HEK293 (cell line): ENCODE results near the gene WDR36.

Source experiments
- FEZF1 ChIP-seq: fragments of 450-650 bp; formaldehyde crosslinking; IDR thresholded peaks from 2 replicates; pipeline ENCODE4 v1.5.1; 2016; ENCODE audit warnings: missing biosample characterization, missing genetic modification characterization
- KLF7 ChIP-seq: fragments of 450-650 bp; formaldehyde crosslinking; IDR thresholded peaks from 2 replicates; pipeline ENCODE4 v1.5.1; 2016; ENCODE audit warnings: missing biosample characterization, missing genetic modification characterization, borderline replicate concordance
- KLF8 ChIP-seq: fragments of 450-650 bp; formaldehyde crosslinking; IDR thresholded peaks from 2 replicates; pipeline ENCODE4 v1.5.1; 2016; ENCODE audit warnings: missing biosample characterization, missing genetic modification characterization
- PATZ1 ChIP-seq: fragments of 450-650 bp; formaldehyde crosslinking; IDR thresholded peaks from 2 replicates; pipeline ENCODE4 v1.5.1; 2016; ENCODE audit warnings: missing biosample characterization, missing genetic modification characterization
- PBX3 ChIP-seq: sonication (generic); formaldehyde crosslinking; IDR thresholded peaks from 2 replicates; pipeline ENCODE4 v1.8.1; 2022; ENCODE audit warnings: mild to moderate bottlenecking, moderate library complexity, missing genetic modification reagents
- PRDM1 ChIP-seq: fragments of 450-650 bp; formaldehyde crosslinking; IDR thresholded peaks from 2 replicates; pipeline ENCODE4; 2016; ENCODE audit warnings: missing biosample characterization, missing genetic modification characterization
- SCRT2 ChIP-seq: fragments of 450-650 bp; formaldehyde crosslinking; IDR thresholded peaks from 2 replicates; pipeline ENCODE4 v1.5.1; 2016; ENCODE audit warnings: missing biosample characterization, missing genetic modification characterization
- SP3 ChIP-seq: fragments of 450-650 bp; formaldehyde crosslinking; IDR thresholded peaks from 2 replicates; pipeline ENCODE4 v1.5.1; 2016; ENCODE audit warnings: missing biosample characterization, missing genetic modification characterization
- ZBTB10 ChIP-seq: fragments of 450-650 bp; formaldehyde crosslinking; IDR thresholded peaks from 2 replicates; pipeline ENCODE4 v1.5.1; 2016; ENCODE audit warnings: missing biosample characterization, missing genetic modification characterization
- ZBTB17 ChIP-seq: fragments of 450-650 bp; formaldehyde crosslinking; IDR thresholded peaks from 2 replicates; pipeline ENCODE4 v1.5.1; 2016; ENCODE audit warnings: missing biosample characterization, missing genetic modification characterization
- ZBTB20 ChIP-seq: fragments of 450-650 bp; formaldehyde crosslinking; IDR thresholded peaks from 2 replicates; pipeline ENCODE4 v1.5.1; 2016; ENCODE audit warnings: missing biosample characterization, missing genetic modification characterization
- ZEB2 ChIP-seq: fragments of 450-650 bp; formaldehyde crosslinking; IDR thresholded peaks from 2 replicates; pipeline ENCODE4 v1.5.1; 2016; ENCODE audit warnings: missing biosample characterization, missing genetic modification characterization
- ZNF341 ChIP-seq: fragments of 450-650 bp; formaldehyde crosslinking; IDR thresholded peaks from 2 replicates; pipeline ENCODE4; 2016; ENCODE audit warnings: low read depth, missing biosample characterization, missing genetic modification characterization
- ZNF362 ChIP-seq: fragments of 450-650 bp; formaldehyde crosslinking; IDR thresholded peaks from 2 replicates; pipeline ENCODE4 v1.5.1; 2016; ENCODE audit warnings: missing biosample characterization, missing genetic modification characterization
- ZNF398 ChIP-seq: fragments of 450-650 bp; formaldehyde crosslinking; IDR thresholded peaks from 2 replicates; pipeline ENCODE4 v1.5.1; 2017; ENCODE audit warnings: missing biosample characterization, missing genetic modification characterization
- ZNF518A ChIP-seq: fragments of 450-650 bp; formaldehyde crosslinking; conservative IDR thresholded peaks from 2 replicates; pipeline ENCODE4 v1.5.1; 2016; ENCODE audit warnings: low read depth, missing biosample characterization, missing genetic modification characterization
- ZNF580 ChIP-seq: fragments of 450-650 bp; formaldehyde crosslinking; IDR thresholded peaks from 2 replicates; pipeline ENCODE4 v1.5.1; 2016; ENCODE audit warnings: missing biosample characterization, missing genetic modification characterization
- ZNF629 ChIP-seq: fragments of 450-650 bp; formaldehyde crosslinking; IDR thresholded peaks from 2 replicates; pipeline ENCODE4 v1.5.1; 2017; ENCODE audit warnings: missing biosample characterization, missing genetic modification characterization
- ZNF660 ChIP-seq: fragments of 450-650 bp; IDR thresholded peaks from 2 replicates; pipeline ENCODE4 v1.5.1; 2018; ENCODE audit warnings: missing biosample characterization, mild to moderate bottlenecking, missing genetic modification characterization
- ZNF768 ChIP-seq: fragments of 450-650 bp; formaldehyde crosslinking; IDR thresholded peaks from 2 replicates; pipeline ENCODE4 v1.5.1; 2018; ENCODE audit warnings: missing biosample characterization, mild to moderate bottlenecking, missing genetic modification characterization

The WDR36 gene

GRCh38 chr5:111072949-111073682 is 19.0 kb upstream of the WDR36 start (continued):
- TF ChIP-seq ZNF518A (tag by site-specific recombination) (0 out of 2 replicates have a peak, but pooled peaks have one; percentile 35), ZNF362 (no peak), ZNF768 (tag by site-specific recombination) (peak; percentile 28; the same call in 1 of the 2 replicates), ZNF629 (tag by site-specific recombination) (0 out of 2 replicates have a peak, but pooled peaks have one; percentile 34), KLF8 (peak; percentile 87), ZNF398 (tag by site-specific recombination) (peak; percentile 20; the same call in 1 of the 2 replicates), KLF7 (tag by site-specific recombination) (peak; percentile 83; the same call in 1 of the 2 replicates), ZNF341 (tag by site-specific recombination) (peak; percentile 69), PBX3 (CRISPR knock-in tag) (0 out of 2 replicates have a peak, but pooled peaks have one; percentile 34), FEZF1 (tag by site-specific recombination) (peak; percentile 84), ZEB2 (peak; percentile 67), SP3 (tag by site-specific recombination) (peak; percentile 79), ZNF660 (tag by site-specific recombination) (0 out of 2 replicates have a peak, but pooled peaks have one; percentile 51), SCRT2 (no peak), ZBTB10 (tag by site-specific recombination) (peak; percentile 33), PRDM1 (tag by site-specific recombination) (peak; percentile 98), ZBTB17 (tag by site-specific recombination) (peak; percentile 96), PATZ1 (tag by site-specific recombination) (peak; percentile 80), ZNF580 (peak; percentile 59; the same call in 1 of the 2 replicates), ZBTB20 (tag by site-specific recombination) (peak; percentile 78)
